Activated CD4-positive, alpha-beta T cell treated with anti-CD3 and anti-CD28 coated beads, Interleukin-2, Interleukin-6, amounts not matched to agents 100 ng/mL and 50 ng/mL, durations not matched to agents 16 hours and 8 hours (primary cell): ENCODE measurements around the gene GP1BA.

Source experiments
- DNase-seq: peaks from one replicate; pipeline ENCODE4 v3.0.0-alpha.2; 2020

GP1BA gene

GRCh38 chr17:4978726-4979125 is 46.6 kb downstream of the GP1BA start:
- DNase-seq, result no peak

GRCh38 chr17:4980644-4981216 is 48.7 kb downstream of the GP1BA start:
- DNase-seq, result peak; percentile 76

GRCh38 chr17:4982305-4982704 is 50.2 kb downstream of the GP1BA start:
- DNase-seq, result no peak
